Activated CD4-positive, alpha-beta T cell treated with anti-CD3 and anti-CD28 coated beads for 36 hours (primary cell): Measurements from ENCODE around the gene GRK3. TPM values are rescaled to one million over a fixed set of nuclear protein-coding genes. Genes with fewer than 3 reads are reported as not detected.

Experiments used
- ATAC-seq: fragments of 200-7000 bp; cut with Tn5 transposase; one replicate; pipeline ENCODE4 v1.10.0; 2021; ENCODE audit warnings: mild to moderate bottlenecking, moderate library complexity
- CTCF ChIA-PET: fragments of 350-600 bp; sonication (Branson Sonifier 250); formaldehyde crosslinking; loops from one replicate; lab custom pipeline; 2021; ENCODE audit warnings: antibody characterized with exemption; lab: Charles Lee
- POLR2A ChIA-PET: fragments of 350-600 bp; sonication (Branson Sonifier 250); formaldehyde crosslinking; loops from one replicate; lab custom pipeline; 2021; ENCODE audit warnings: antibody characterized with exemption, inconsistent platforms; lab: Charles Lee
- DNase-seq: peaks from one replicate; pipeline ENCODE4 v3.0.0-alpha.2; 2020
- H3K27ac Mint-ChIP-seq: one replicate; pipeline ENCODE4 v1.8.0; 2021; ENCODE audit warnings: mixed read lengths
- H3K27me3 Mint-ChIP-seq: one replicate; pipeline ENCODE4 v1.8.0; 2021; ENCODE audit warnings: mixed read lengths
- H3K36me3 Mint-ChIP-seq: one replicate; pipeline ENCODE4 v1.8.0; 2021; ENCODE audit warnings: low read depth, mixed read lengths
- H3K4me1 Mint-ChIP-seq: one replicate; pipeline ENCODE4 v1.8.0; 2021; ENCODE audit warnings: mixed read lengths
- H3K4me3 Mint-ChIP-seq: one replicate; pipeline ENCODE4 v1.8.0; 2021; ENCODE audit warnings: mild to moderate bottlenecking, moderate library complexity, mixed read lengths
- H3K9me3 Mint-ChIP-seq: one replicate; pipeline ENCODE4 v1.8.0; 2021; ENCODE audit warnings: low read depth, mixed read lengths
- intact Hi-C, 2 experiments: fragments of 100-400 bp; cut with DNase I in 1 of 2; cut with micrococcal nuclease in 1 of 2; formaldehyde crosslinking; loops; one replicate each; pipeline versions ENCODE4 v1.14.2 to v1.15.1; 2022 to 2024; cut with DNase I, micrococcal nuclease
- total RNA-seq, 2 experiments: library from RNA; stranded (reverse); gene quantifications; one replicate each; pipeline ENCODE4 v1.2.3, GENCODE V29; 2021

The GRK3 gene
- total RNA-seq, 2 experiments from 2014 or later: 8.6 to 9.2 TPM

- intact Hi-C loops: loop anchor here in 1 of 2 experiments (10.0 kb wide), 1 partner anchor 657 kb away; no protein-coding TSS in a partner anchor
- CTCF ChIA-PET: no interaction called here
- Mint-ChIP-seq H3K4me1 (peaks cover 27% of the 10 kb centered on the region), H3K36me3 (no peaks in the 10 kb centered on the region), H3K9me3 (no peaks in the 10 kb centered on the region), H3K4me3 (no peak within 1 kb of the TSS), H3K27ac (peak within 1 kb of the TSS; percentile 4), H3K27me3 (peaks cover 5% of the 10 kb centered on the region)
- POLR2A ChIA-PET: no interaction called here
- no peak for DNase-seq
- no peak for ATAC-seq
Measured at GRCh38 chr22:25741692-25742626, 177.5 kb downstream of the GRK3 start, which contains the start of gene MYO18B. Gene MYO18B, plus strand, starts transcription at chr22:25742188. Its CDS starts 18,905 bp downstream, at chr22:25761093.

- H3K9me3 Mint-ChIP-seq: no peaks in the 10 kb centered on the region
- no peaks in the 10 kb centered on the region for H3K36me3 Mint-ChIP-seq
- ATAC-seq: no peak
- peak overlapping the region; percentile 42 for H3K27ac Mint-ChIP-seq
- H3K27me3 Mint-ChIP-seq: peaks cover 4% of the 10 kb centered on the region
- ChIA-PET CTCF (no interaction called here), POLR2A (no interaction called here)
- DNase-seq: no peak
- no peak overlapping the region for H3K4me3 Mint-ChIP-seq
- peaks cover 16% of the 10 kb centered on the region for H3K4me1 Mint-ChIP-seq
- intact Hi-C loops: loop anchor here in 1 of 2 experiments (10.0 kb wide), 1 partner anchor 658 kb away; no protein-coding TSS in a partner anchor
Measured at GRCh38 chr22:25742918-25743708, 178.6 kb downstream of the GRK3 start.

- DNase-seq (no peak), ATAC-seq (no peak)
- Mint-ChIP-seq H3K4me1 (peaks cover 24% of the 10 kb centered on the region), H3K9me3 (no peaks in the 10 kb centered on the region), H3K4me3 (no peak overlapping the region), H3K27ac (no peak overlapping the region), H3K36me3 (no peaks in the 10 kb centered on the region), H3K27me3 (peaks cover 5% of the 10 kb centered on the region)
- intact Hi-C loops: loop anchor here in 1 of 2 experiments (5.0 to 10.0 kb wide), 2 partner anchors 257 to 660 kb away; no protein-coding TSS in a partner anchor
- POLR2A ChIA-PET: interaction anchor here (0.7 kb wide), 1 partner anchor 30 kb away, joined by 3 read pairs; no protein-coding TSS in a partner anchor
- CTCF ChIA-PET: interaction anchor here (0.7 to 1.1 kb wide), 2 partner anchors 8 to 293 kb away, joined by 3 to 5 read pairs; no protein-coding TSS in a partner anchor
Measured at GRCh38 chr22:25744694-25745093, 180.2 kb downstream of the GRK3 start.

- intact Hi-C loops: loop anchor here in 1 of 2 experiments (1.0 to 10.0 kb wide), 3 partner anchors 9 to 661 kb away; no protein-coding TSS in a partner anchor
- CTCF ChIA-PET: interaction anchor here (0.7 to 1.1 kb wide), 2 partner anchors 9 to 292 kb away, joined by 3 to 5 read pairs; no protein-coding TSS in a partner anchor
- H3K27ac Mint-ChIP-seq: peak overlapping the region; percentile 85
- POLR2A ChIA-PET: interaction anchor here (0.5 to 0.8 kb wide), 4 partner anchors 20 to 119 kb away, joined by 3 to 4 read pairs (median 3); no protein-coding TSS in a partner anchor
- peak; percentile 56 for DNase-seq
- peaks cover 7% of the 10 kb centered on the region for H3K27me3 Mint-ChIP-seq
- H3K4me1 Mint-ChIP-seq: peaks cover 32% of the 10 kb centered on the region
- no peak for ATAC-seq
- H3K36me3 Mint-ChIP-seq: no peaks in the 10 kb centered on the region
- H3K4me3 Mint-ChIP-seq: no peak overlapping the region
- H3K9me3 Mint-ChIP-seq: no peaks in the 10 kb centered on the region
Measured at GRCh38 chr22:25745341-25746011, 181.0 kb downstream of the GRK3 start.

- H3K4me3 Mint-ChIP-seq: no peak overlapping the region
- CTCF ChIA-PET: interaction anchor here (1.1 kb wide), 1 partner anchor 9 kb away, joined by 5 read pairs; no protein-coding TSS in a partner anchor
Measured at GRCh38 chr22:25746012-25746373, 181.5 kb downstream of the GRK3 start.

GRCh38 chr22:25747245-25747944, 182.9 kb downstream of the GRK3 start:
- Mint-ChIP-seq H3K9me3 (no peaks in the 10 kb centered on the region), H3K36me3 (no peaks in the 10 kb centered on the region), H3K4me3 (no peak overlapping the region), H3K4me1 (peaks cover 38% of the 10 kb centered on the region), H3K27ac (no peak overlapping the region), H3K27me3 (peaks cover 14% of the 10 kb centered on the region)
- ChIA-PET CTCF (interaction anchor here (0.6 kb wide), 1 partner anchor 347 kb away, joined by 3 read pairs; no protein-coding TSS in a partner anchor), POLR2A (interaction anchor here (0.5 kb wide), 1 partner anchor 13 kb away, joined by 8 read pairs; no protein-coding TSS in a partner anchor)
- no peak for DNase-seq
- ATAC-seq: no peak
- intact Hi-C loops: loop anchor here in 1 of 2 experiments (5.0 to 10.0 kb wide), 2 partner anchors 260 to 663 kb away; no protein-coding TSS in a partner anchor

More at GRCh38 chr22:25746012-25746373, 181.5 kb downstream of the GRK3 start:
- POLR2A ChIA-PET: interaction anchor here (0.5 to 0.8 kb wide), 3 partner anchors 21 to 119 kb away, joined by 3 to 4 read pairs (median 3); no protein-coding TSS in a partner anchor
- intact Hi-C loops: loop anchor here in 1 of 2 experiments (1.0 to 10.0 kb wide), 3 partner anchors 10 to 661 kb away; no protein-coding TSS in a partner anchor
- Mint-ChIP-seq H3K9me3 (no peaks in the 10 kb centered on the region), H3K36me3 (no peaks in the 10 kb centered on the region), H3K4me1 (peaks cover 34% of the 10 kb centered on the region), H3K27ac (peak overlapping the region; percentile 85), H3K27me3 (peaks cover 9% of the 10 kb centered on the region)
- DNase-seq (no peak), ATAC-seq (peak; percentile 64)

GRCh38 chr22:25748140-25748539, 183.7 kb downstream of the GRK3 start:
- Mint-ChIP-seq H3K27ac (no peak overlapping the region), H3K27me3 (peaks cover 13% of the 10 kb centered on the region), H3K9me3 (no peaks in the 10 kb centered on the region), H3K4me1 (peaks cover 38% of the 10 kb centered on the region), H3K4me3 (no peak overlapping the region), H3K36me3 (no peaks in the 10 kb centered on the region)
- no peak for ATAC-seq
- ChIA-PET CTCF (no interaction called here), POLR2A (no interaction called here)
- intact Hi-C loops: loop anchor here in 1 of 2 experiments (5.0 to 10.0 kb wide), 2 partner anchors 261 to 663 kb away; no protein-coding TSS in a partner anchor
- DNase-seq: no peak

- Mint-ChIP-seq H3K4me1 (peaks cover 38% of the 10 kb centered on the region), H3K27ac (peak overlapping the region; percentile 92), H3K9me3 (no peaks in the 10 kb centered on the region), H3K4me3 (no peak overlapping the region), H3K36me3 (no peaks in the 10 kb centered on the region), H3K27me3 (peaks cover 11% of the 10 kb centered on the region)
- intact Hi-C loops: loop anchor here in 1 of 2 experiments (1.0 to 10.0 kb wide), 3 partner anchors 76 to 664 kb away; no protein-coding TSS in a partner anchor
- POLR2A ChIA-PET: no interaction called here
- ATAC-seq (no peak), DNase-seq (no peak)
- CTCF ChIA-PET: no interaction called here
Measured at GRCh38 chr22:25748704-25749103, 184.2 kb downstream of the GRK3 start.

GRCh38 chr22:25749420-25750169, 185.1 kb downstream of the GRK3 start:
- POLR2A ChIA-PET: interaction anchor here (0.5 kb wide), 1 partner anchor 183 kb away, joined by 3 read pairs; no protein-coding TSS in a partner anchor
- ATAC-seq (peak; percentile 89), DNase-seq (peak; percentile 77)
- H3K27ac Mint-ChIP-seq: peak overlapping the region; percentile 92
- H3K27me3 Mint-ChIP-seq: peaks cover 11% of the 10 kb centered on the region
- CTCF ChIA-PET: no interaction called here
- peaks cover 38% of the 10 kb centered on the region for H3K4me1 Mint-ChIP-seq
- intact Hi-C loops: loop anchor here in 1 of 2 experiments (1.0 to 10.0 kb wide), 5 partner anchors 15 to 665 kb away; no protein-coding TSS in a partner anchor
- no peaks in the 10 kb centered on the region for H3K9me3 Mint-ChIP-seq
- H3K36me3 Mint-ChIP-seq: no peaks in the 10 kb centered on the region
- peak overlapping the region; percentile 11 for H3K4me3 Mint-ChIP-seq
